GM21390 (cell line): ENCODE measurements around the gene IQCK.

Experiments
- ATAC-seq: cut with Tn5 transposase; IDR thresholded peaks from one replicate; pipeline ENCODE4 v1.9.1; 2021; ENCODE audit not compliant: unreplicated experiment

The IQCK gene

DNA sequence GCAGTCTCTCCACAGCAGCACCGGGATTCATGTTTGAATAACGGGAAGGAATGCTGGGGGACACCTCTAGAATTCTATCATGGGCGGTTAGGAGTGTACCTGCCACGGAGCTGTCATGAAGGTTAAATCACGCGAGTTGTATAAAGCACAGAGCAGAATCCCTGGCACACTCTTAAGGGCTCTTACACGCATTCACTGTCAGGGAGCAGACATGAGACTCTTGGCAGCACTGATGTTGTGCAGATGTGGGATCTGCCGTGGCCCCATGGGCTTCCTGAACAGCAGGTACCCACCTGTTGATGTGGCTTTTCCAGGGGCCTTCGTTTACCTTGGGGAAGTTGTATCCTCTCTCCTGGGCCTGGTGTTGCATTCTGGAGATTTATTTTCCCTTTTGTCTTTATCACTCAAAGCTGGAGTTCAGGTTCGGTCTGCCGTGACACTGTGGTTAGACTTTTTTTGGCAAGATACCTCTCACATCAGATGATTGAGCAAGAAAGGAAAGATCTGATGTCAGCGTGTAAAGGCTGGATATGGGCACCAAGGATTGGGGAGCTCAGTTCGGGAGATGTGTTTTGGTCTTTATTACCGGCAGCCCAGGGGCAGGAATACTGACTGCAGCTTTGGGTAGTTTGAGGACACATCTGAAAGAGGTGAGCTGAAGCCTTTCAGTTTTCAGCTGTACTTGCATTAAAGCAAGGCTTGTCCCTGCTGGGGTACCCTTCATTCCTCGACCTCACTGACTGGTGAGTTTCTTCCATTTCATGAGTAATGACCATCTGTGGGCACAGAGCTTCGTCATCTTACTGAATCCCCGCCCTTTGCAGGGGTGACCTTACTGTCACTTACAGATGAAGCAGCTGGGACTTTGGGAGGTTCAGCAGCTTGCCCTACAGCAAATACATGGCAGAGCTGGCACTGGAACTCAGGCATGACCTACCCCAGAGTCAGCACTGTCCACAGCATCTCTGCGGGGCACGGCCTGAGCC, 19.3 kb upstream of the IQCK start:
- no peak for ATAC-seq

DNA sequence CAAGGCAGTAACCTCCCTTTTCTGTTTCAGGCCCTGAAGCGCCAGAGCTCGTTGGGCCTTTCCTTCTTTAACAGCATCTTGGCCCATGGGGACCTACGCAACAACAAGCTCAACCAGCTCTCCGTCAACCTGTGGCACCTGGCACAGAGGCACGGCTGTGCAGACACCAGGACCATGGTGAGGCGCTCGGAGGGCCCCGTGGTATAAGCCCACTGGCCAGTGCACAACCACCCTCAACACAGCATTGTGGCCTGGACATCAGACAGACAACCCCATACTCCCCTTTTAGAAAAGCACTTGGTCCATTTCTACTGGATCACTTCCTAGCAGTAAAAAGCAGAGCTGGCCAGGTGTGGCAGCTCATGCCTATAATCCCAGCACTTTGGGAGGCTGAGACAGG, 18.6 kb upstream of the IQCK start:
- no peak for ATAC-seq

DNA sequence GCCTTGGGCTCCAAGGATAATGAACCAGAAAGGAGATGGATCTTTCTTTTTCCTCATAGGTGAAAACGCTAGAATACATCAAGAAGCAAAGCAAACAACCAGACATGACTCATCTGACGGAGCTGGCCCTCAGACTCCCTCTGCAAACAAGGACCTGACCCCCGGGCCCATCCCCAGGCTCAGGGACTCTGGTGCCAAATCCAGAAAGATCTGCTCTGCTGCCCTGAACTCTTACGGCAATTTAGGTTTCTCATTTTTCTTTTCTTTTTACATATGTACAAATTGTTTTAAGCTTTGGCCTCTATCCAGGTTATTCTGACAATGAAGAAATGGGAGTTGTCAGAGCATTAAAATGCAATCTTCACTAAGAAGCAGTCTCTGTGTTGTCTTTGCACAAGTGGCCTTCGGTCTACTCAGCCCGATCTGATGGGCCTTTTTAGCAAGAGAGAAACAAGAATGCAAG, 17.7 kb upstream of the IQCK start:
- no peak for ATAC-seq

DNA sequence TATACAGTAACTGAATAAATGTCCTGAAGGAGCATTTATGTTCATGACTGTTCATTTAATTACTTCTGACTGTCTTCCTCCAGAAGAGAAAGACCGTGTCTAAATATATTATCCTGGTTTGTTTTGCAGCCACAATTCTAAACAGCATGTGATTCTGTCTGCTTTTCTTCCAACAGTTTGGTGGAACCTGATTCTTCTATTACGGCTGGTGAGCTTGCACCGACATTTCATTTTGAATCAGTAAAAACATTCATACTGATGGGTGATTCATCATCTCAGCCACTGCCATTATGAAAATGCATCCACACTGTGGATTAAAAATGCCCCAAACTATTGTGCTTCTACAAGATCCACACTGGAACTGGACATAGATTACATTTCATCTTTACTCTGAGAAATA, 17.0 kb upstream of the IQCK start:
- ATAC-seq: no peak

- no peak for ATAC-seq
These were observed 14.7 kb upstream of the IQCK start for GRCh38 chr16:19703172-19703889.

- no peak for ATAC-seq
These were observed 13.5 kb upstream of the IQCK start for GRCh38 chr16:19704321-19705145.

GRCh38 chr16:19705146-19705501, 12.9 kb upstream of the IQCK start:
- ATAC-seq: no peak

DNA sequence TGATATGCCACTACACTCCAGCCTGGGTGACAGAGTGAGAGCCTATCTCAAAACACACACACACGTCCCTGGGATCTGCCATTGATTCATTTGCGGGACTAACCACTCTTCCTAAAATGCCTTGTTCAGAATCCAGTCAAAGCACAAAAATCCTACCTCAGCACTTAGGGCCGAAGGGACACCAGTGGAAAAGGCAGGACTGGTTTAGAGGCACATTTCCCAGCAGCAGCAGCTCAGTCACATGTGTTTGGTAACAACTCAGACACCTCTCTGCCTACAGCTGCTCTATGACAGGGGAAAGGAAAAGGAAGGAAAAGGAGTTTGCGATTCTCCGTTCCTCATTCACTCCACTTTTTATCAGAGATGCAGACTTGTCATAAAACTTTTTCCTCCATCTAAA, 12.2 kb upstream of the IQCK start:
- no peak for ATAC-seq

- no peak for ATAC-seq
These were observed 11.2 kb upstream of the IQCK start for GRCh38 chr16:19706846-19707245.

- ATAC-seq: no peak
These were observed 10.3 kb upstream of the IQCK start for GRCh38 chr16:19707569-19708295.

- ATAC-seq: no peak
These were observed 9.5 kb upstream of the IQCK start for GRCh38 chr16:19708296-19709205.

DNA sequence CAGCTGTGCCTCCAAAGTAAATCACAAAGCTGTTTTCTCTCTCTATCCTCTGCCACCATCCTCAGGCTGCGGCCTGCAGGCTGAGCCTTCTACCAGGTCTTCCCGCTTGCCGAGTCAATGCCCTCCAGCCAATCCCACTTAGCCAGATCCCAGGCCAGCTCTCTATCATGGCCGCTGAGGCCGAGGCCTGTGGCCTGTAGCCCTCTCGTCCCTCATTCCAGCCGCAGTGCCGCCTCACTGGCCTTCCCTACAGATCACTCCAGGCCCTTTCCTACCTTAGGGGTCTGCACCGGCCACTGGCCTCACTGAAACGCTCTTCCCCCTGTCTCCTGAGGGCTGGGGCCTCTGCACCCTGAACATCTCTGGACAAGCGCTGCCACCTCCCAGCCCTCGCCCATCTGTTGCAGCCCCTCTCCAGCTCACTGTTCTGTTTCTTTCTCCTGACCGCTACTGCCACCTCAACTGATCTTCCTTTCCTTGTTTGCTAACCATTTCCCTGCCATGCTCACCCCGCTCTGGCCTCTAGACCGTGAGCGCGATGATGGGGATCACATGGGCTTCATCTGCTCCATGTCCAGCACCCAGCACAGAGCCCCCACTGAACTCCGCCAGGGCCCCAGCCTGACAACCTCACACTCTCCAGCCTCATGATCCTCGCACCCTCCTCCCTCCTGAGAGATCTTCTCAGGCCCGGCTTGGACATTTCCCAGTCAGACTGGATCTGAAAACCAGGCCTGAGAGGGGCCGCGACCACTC, 8.5 kb upstream of the IQCK start:
- ATAC-seq: no peak

DNA sequence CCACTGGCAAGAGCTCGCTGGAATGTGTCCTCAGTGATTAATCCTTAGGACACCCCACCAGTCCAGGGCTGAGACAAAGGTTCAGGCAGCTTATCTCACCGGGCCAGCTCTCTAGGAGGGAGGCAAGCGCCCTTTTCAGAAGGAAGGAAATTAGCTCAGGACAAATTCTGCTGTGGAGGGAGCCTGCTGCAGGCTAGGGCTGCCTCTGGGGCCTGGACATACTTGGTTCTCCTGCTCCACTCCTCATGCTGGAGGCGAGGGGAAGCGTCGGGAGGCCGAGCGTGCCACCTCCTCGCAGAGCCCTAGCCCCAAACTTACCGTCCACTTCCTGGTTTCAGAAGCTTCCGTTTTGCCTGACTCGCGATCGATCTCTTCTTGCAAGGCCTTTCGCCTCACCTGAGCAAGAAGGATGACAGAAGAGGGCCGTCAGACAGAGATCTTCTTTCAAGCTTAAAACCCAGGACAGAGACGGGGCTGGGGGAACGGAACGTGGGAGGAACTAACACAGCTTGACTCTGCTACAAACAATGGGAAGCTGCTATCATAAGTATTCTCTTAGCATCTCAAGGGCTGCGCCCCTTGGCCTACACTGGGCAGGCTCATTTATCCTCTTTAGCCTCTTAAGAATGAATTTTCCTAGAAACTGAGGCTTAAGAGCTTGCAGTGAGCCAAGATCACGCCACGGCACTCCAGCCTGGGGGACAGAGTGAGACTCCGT, 7.7 kb upstream of the IQCK start:
- no peak for ATAC-seq

DNA sequence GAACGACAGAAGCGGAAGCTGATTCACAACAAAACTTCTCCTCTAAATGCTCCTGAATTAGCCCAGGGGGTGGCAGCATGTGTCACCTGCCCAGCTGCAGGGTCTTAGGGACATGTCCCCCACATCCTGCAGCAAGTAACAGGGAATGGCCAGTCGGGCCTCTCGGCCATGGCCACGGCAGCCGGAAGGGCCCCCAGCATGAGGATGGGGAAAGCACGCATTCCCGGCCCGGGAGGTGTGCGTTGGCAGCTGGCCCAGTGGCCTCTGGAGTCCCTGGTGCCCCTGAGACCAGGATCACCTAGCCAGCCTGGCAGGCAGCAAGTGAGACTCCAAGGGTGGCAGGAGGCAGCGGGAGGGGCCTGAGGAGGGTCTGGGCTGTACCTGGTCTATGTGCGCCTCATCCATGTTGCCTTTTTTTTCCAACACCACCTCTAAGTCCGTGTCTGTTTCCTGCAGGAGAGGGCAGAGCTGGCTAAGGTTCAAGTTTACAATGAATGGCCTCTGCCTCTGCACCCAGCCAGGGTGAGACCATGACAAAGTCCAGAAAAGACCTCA, 7.0 kb upstream of the IQCK start:
- no peak for ATAC-seq

- ATAC-seq: no peak
These were observed 6.4 kb upstream of the IQCK start for GRCh38 chr16:19711643-19712042.

GRCh38 chr16:19712418-19713058, 5.5 kb upstream of the IQCK start:
- no peak for ATAC-seq

GRCh38 chr16:19713697-19714096, 4.4 kb upstream of the IQCK start:
- ATAC-seq: no peak
